ENCODE results near the gene KCNJ12.
"Not testable (repeated sequence)": the region's sequence is repeated elsewhere in the genome, so short reads cannot be mapped to it uniquely, and the experiment has no call there.

KCNJ12 gene

GRCh38 chr17:21454441-21454840 lies 78.3 kb downstream of the KCNJ12 start:
- peak; percentile 6 for DNase-seq

DNA sequence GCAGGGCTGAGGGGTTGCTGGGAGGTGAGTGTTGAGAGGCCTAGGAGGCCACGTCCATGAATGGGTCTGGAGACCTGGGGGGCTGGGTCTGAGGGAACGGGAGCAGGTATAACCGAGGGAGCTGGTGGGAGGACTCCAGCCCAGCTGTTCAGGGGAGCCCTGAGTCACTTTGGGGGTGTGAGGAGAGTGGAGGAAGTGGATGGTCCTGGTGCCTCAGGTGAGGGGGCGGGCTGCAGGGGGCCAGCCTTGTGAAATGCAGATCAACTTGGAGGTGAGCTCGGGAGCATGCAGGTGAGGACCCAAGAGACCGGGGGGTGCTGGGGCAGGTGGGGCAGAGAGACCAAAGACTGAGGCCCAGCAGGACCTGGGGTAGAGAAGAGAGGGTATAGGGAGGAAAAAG lies 79.6 kb downstream of the KCNJ12 start:
- DNase-seq, result no peak

DNA sequence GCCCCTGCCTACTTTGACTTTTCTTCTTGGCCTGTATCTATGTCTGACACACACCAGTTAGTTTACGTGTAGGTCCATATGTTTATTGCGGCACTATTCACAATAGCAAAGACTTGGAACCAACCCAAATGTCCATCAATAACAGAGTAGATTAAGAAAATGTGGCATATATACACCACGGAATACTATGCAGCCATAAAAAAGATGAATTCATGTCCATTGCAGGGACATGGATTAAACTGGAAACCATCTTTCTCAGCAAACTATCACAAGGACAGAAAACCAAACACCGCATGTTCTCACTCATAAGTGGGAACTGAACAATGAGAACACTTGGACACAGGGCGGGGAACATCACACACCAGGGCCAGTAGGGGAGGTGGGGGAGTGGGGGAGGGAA lies 80.3 kb downstream of the KCNJ12 start:
- DNase-seq, result not testable (repeated sequence)

DNA sequence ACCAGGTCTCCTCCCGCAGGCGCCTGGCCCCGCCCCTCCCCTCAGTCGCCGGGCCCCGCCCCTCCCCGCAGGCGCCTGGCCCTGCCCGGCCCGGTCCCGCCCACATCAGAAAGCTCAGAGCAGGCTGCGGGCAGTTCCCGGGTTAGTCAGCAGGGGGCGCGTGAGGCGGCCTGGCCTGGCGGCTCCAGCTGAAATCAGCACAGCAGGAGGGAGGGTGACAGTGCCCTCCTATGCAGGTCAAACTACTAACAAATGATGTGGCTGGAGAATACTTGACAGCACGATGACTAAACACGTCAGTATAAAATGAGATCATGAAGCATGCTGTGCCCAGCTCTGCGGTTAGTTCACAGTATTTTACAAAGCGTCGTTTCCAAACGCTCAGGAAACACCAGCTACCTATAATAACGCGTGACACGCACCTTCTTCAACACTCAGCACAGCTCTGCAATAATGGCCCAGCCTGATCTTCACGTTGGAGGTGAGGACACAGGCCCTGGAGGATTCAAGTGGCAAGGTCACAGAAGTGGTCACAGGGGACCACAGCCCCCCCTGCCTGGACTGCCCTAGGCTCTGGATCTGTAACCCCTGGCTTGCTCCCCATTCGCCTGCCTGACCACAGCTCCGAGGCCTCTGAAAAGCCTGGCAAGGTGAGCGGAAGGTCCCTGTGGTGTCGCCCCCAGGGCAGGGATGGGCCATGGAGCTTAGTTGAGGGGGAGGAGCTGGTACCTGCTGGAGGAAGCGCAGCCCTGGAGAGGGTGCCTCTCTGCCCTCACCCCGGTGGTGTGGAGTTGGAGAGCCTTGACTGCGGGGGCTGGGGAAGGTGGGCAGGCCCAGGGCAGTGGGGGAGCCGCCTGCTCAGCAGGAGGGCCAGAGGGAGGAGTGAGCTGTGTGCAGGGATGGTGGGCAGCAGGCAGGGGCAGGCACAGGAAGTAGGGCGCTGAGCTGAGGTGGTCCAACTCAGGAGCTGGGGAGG lies 81.2 kb downstream of the KCNJ12 start:
- peak; percentile 12 for DNase-seq

- DNase-seq, result no peak
Measured at GRCh38 chr17:21458054-21458453, 81.9 kb downstream of the KCNJ12 start.

- no peak for DNase-seq
Measured at GRCh38 chr17:21459536-21459935, 83.4 kb downstream of the KCNJ12 start.

DNA sequence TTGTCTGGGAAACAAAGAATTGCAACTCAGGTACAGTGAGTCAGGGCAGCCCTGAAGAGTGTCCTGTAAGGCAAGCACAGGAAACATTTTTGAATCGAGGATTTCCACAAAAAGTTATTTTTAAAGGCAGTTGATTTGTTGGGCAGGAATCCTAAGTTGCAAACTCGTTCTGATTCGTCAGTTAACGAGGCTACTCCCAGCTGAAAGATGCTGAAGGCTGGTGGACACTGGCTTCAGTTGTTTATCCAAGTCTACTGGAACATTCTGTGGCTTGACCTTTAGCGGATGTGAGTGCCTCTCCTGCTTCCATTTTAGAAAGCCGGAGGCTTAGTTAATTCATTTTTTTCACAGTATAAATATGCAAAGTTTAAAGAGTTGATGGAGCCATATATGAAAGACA lies 84.2 kb downstream of the KCNJ12 start:
- no peak for DNase-seq

- no peak for DNase-seq
Measured at GRCh38 chr17:21462237-21462636, 86.1 kb downstream of the KCNJ12 start.

DNA sequence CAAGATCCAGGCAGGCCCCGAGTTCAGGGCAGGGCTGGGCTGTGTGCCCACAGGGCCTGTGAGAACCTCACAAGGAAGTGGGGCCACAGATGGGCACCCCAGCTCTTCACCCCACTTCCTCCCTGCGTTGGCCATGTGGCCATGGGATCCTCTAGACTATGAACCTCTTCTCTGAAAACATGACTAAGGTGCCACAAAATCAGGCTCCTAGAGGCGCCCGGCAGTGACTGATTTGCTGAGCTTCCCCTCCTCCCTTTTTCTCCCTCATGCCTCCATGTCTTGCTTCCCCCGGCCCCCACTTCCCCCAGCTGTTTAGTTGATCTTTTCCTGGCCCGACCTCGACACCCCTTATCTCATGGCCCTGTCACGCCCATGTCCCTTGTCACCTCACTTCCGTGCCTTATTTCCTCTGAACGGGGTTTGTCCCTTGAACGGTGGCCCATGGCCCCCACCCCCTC lies 87.1 kb downstream of the KCNJ12 start:
- no peak for DNase-seq

GRCh38 chr17:21463779-21464407 lies 87.7 kb downstream of the KCNJ12 start:
- no peak for DNase-seq

DNA sequence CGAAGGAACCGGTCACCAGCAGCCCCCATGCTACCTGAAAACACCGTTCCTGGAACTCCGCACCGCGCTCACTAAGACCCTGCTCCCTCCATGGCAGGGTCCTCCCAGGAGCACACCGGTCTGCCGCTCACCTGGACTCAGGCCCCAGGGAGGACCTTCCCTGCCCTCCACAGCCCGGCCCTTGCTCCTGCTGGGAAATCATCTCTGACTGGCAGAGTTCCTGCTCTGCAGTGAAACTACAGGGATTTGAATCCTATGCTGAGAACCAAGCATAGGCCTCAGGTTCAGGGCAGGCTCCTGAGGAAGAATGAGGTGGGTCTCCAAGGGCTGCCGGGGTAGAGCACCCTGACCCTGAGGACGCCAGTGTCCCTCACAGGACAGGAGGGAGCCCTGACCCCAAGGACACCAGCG lies 88.5 kb downstream of the KCNJ12 start:
- DNase-seq, result no peak

DNA sequence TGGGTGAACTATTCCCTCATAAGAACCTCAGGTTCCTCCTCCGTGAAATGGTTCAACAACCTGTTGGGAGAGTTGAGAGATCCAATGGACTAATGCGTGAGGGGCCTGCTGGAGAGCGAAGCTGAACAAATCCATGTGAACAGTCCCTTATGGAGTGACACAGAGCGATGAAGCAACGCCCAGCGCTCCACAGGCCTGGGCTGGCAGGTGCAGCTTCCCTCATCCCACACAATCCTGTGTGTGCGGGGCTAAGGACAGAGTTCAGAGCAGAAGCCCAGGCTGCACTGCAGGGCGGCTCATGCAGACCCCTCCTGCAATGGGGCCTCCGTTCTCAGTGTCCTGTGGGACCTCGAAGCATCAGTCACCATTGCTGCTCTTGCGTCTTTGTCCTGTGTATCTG lies 90.4 kb downstream of the KCNJ12 start:
- no peak for DNase-seq

- no peak for DNase-seq
Measured at GRCh38 chr17:21467196-21467595, 91.0 kb downstream of the KCNJ12 start.

DNA sequence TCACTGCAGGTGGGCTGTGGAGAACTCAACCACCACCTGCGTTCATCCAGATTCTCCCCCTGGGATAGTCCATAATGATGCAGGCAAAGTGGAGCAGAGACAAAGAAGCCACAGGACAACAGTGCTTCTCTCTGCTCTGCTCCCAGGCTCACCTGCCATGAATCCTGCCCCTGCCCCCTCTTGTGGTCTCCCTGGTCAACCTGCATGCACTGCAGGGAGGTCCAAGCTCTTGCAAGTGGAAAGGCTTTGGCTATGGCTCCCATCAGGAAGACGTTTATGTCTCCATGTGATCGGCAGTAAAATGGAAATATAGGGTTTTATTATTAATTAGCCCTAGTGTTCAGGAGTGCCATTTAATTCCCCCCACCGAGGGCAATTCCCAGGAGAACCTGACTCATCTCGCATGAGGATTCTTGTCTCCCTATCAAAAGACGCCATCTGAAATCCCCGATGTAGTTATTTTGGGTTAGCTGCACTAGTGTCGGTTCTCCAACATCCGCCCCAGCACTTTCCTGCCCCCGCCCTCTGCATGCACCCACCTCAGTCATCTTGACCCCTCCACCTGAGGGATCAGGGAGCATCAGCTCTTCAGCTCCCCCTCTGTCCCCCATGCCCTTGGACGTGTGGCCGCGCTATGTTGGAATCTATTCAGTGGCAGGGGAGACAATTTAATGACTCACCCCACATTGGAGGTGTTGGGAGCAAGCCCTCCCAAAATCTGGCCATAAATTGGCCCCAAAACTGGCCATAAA lies 91.8 kb downstream of the KCNJ12 start:
- no peak for DNase-seq

All from NCI-H524 treated with DMSO at 0.1 percent for 48 hours (cell line).